ENCODE results near the gene PPP2R2D. TPM values are rescaled to one million over a fixed set of nuclear protein-coding genes. Genes with fewer than 3 reads are reported as not detected.

Gene PPP2R2D
- total RNA-seq, 1 experiment from 2014 or later: 41.0 TPM

DNA sequence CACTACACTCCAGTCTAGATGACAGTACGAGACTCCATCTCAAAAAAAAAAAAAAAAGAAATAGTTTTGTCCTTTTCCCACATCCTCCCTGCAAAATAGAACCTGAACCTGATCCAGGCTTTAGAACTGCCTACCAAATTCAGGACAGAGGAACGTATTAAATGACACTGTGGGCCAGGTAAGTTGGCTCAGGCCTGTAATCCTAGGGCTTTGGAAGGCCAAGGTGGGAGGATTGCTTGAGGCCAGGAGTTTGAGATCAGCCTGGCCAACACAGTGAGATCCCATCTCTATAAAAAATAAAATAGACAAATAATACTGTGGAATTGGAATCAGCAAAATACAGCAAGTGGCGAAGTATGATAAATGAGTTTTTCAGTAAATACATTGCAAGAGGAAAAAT lies 90.9 kb downstream of the PPP2R2D start:
- no peak overlapping the region for H3K4me3 ChIP-seq (ENCODE audit: low read depth in 2 of 2, low read length in 2 of 2)
- CTCF ChIA-PET: interaction anchor here (0.7 kb wide), 1 partner anchor 156 kb away, joined by 6 read pairs; no protein-coding TSS in a partner anchor
- no peaks in the 10 kb centered on the region for H3K9me3 ChIP-seq (ENCODE audit: control insufficient read depth, insufficient read depth, low read depth, low read length)
- POLR2A ChIA-PET: no interaction called here
- in situ Hi-C loops (cut with HindIII; ENCODE audit: low pct_unique_long_range_greater_than_20kb, low sequenced_read_pairs) (no loop called here), intact Hi-C loops (cut with micrococcal nuclease; ENCODE audit: unreplicated experiment) (no loop called here)
- no peak for DNase-seq (ENCODE audit: low read depth, low spot score)
- H3K27me3 ChIP-seq (ENCODE audit: control insufficient read depth, insufficient read depth, low read length): no peaks in the 10 kb centered on the region
- no peak overlapping the region for H3K27ac ChIP-seq (ENCODE audit: low read length)
- H3K4me1 ChIP-seq (ENCODE audit: control insufficient read depth, insufficient read depth, low read length): 0 out of 2 replicates have a peak, but pooled peaks cover 2% of the 10 kb centered on the region
- no peaks in the 10 kb centered on the region for H3K36me3 ChIP-seq (ENCODE audit: control insufficient read depth, insufficient read depth, low read length)
- no TSS peak for BruUV-seq (replicated peaks)
- TF ChIP-seq REST (IDR thresholded peaks at IDR 0.05; ENCODE audit: insufficient read depth in 1 of 2, low read depth in 2 of 2, low read length in 1 of 2): no peak
- no peak for TF ChIP-seq POLR2AphosphoS5 (IDR thresholded peaks at IDR 0.05; ENCODE audit: low read depth, low read length)
- TF ChIP-seq SIN3A (IDR thresholded peaks at IDR 0.05; ENCODE audit: borderline replicate concordance, insufficient read depth, low read depth, low read length): no peak
- no peak for TF ChIP-seq CTCF (IDR thresholded peaks at IDR 0.05)
- TF ChIP-seq TCF7L2 (IDR thresholded peaks at IDR 0.05; ENCODE audit: low read depth, low read length): no peak
- no peak for ATAC-seq

- Histone ChIP-seq H3K27me3 (ENCODE audit: control insufficient read depth, insufficient read depth, low read length) (no peaks in the 10 kb centered on the region), H3K4me1 (ENCODE audit: control insufficient read depth, insufficient read depth, low read length) (peaks cover 5% of the 10 kb centered on the region; the same call in 1 of the 2 replicates), H3K4me3 (ENCODE audit: low read depth in 2 of 2, low read length in 2 of 2) (no peak overlapping the region; a peak in 1 of 4 replicates), H3K9me3 (ENCODE audit: control insufficient read depth, insufficient read depth, low read depth, low read length) (no peaks in the 10 kb centered on the region), H3K36me3 (ENCODE audit: control insufficient read depth, insufficient read depth, low read length) (no peaks in the 10 kb centered on the region), H3K27ac (ENCODE audit: low read length) (no peak overlapping the region)
- in situ Hi-C loops (cut with HindIII; ENCODE audit: low pct_unique_long_range_greater_than_20kb, low sequenced_read_pairs): no loop called here
- no TSS peak for BruUV-seq (replicated peaks)
- intact Hi-C loops (cut with micrococcal nuclease; ENCODE audit: unreplicated experiment): no loop called here
- DNase-seq (ENCODE audit: low read depth, low spot score) (no peak), ATAC-seq (no peak)
- ChIA-PET POLR2A (no interaction called here), CTCF (no interaction called here)
- no peak for TF ChIP-seq SIN3A (IDR thresholded peaks at IDR 0.05; ENCODE audit: borderline replicate concordance, insufficient read depth, low read depth, low read length)
Observed at GRCh38 chr10:131993275-131993674, 92.5 kb downstream of the PPP2R2D start.

DNA sequence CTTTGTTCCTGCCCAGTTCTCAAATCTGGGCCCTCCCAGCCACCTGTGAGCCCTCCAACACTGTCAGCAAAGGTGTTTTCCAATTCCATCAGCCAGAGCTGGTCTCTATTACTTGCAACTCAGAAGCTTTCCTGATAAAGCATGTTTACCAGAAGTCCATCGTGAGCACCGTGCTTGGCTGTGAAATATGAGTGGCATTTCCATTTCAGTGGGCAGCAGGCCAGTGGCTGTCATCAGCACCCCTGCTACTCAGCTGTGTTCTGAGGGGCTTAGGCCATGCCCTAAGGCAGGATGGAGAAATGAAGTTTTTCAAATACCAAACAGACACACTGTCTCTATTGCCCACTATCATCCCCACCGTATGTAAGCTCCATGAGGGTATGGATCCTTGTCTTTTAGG lies 93.6 kb downstream of the PPP2R2D start:
- in situ Hi-C loops (cut with HindIII; ENCODE audit: low pct_unique_long_range_greater_than_20kb, low sequenced_read_pairs) (no loop called here), intact Hi-C loops (cut with micrococcal nuclease; ENCODE audit: unreplicated experiment) (no loop called here)
- TF ChIP-seq REST (IDR thresholded peaks at IDR 0.05; ENCODE audit: insufficient read depth in 1 of 2, low read depth in 2 of 2, low read length in 1 of 2) (no peak), TCF7L2 (IDR thresholded peaks at IDR 0.05; ENCODE audit: low read depth, low read length) (no peak), POLR2AphosphoS5 (IDR thresholded peaks at IDR 0.05; ENCODE audit: low read depth, low read length) (no peak), CTCF (IDR thresholded peaks at IDR 0.05) (no peak), SIN3A (IDR thresholded peaks at IDR 0.05; ENCODE audit: borderline replicate concordance, insufficient read depth, low read depth, low read length) (no peak)
- no peaks in the 10 kb centered on the region for H3K36me3 ChIP-seq (ENCODE audit: control insufficient read depth, insufficient read depth, low read length)
- H3K4me1 ChIP-seq (ENCODE audit: control insufficient read depth, insufficient read depth, low read length): peaks cover 5% of the 10 kb centered on the region; the same call in 1 of the 2 replicates
- no TSS peak for BruUV-seq (replicated peaks)
- ATAC-seq (no peak), DNase-seq (ENCODE audit: low read depth, low spot score) (no peak)
- ChIA-PET POLR2A (no interaction called here), CTCF (interaction anchor here (0.6 to 1.0 kb wide), 2 partner anchors 28 to 961 kb away, joined by 3 read pairs; no protein-coding TSS in a partner anchor)
- no peaks in the 10 kb centered on the region for H3K27me3 ChIP-seq (ENCODE audit: control insufficient read depth, insufficient read depth, low read length)
- no peaks in the 10 kb centered on the region for H3K9me3 ChIP-seq (ENCODE audit: control insufficient read depth, insufficient read depth, low read depth, low read length)
- no peak overlapping the region for H3K27ac ChIP-seq (ENCODE audit: low read length)
- no peak overlapping the region for H3K4me3 ChIP-seq (ENCODE audit: low read depth in 2 of 2, low read length in 2 of 2)
